Left ventricle myocardium inferior (tissue), 1 donor: ENCODE measurements around the gene C1QBP. TPM values are rescaled to one million over a fixed set of nuclear protein-coding genes. Genes with fewer than 3 reads are reported as not detected.
A peak's percentile ranks its signal among the peaks of the same experiment; 100 is the strongest.

Source experiments
- DNase-seq: peaks from one replicate; pipeline ENCODE4 v3.0.0-alpha.2; 2020
- H3K27ac ChIP-seq: fragments of 200-600 bp; replicated peaks from 2 replicates; pipeline ENCODE4 v1.8.0; 2021
- H3K27me3 ChIP-seq: fragments of 200-600 bp; 2 replicates; pipeline ENCODE4 v1.8.0; 2021; ENCODE audit warnings: low read depth
- H3K36me3 ChIP-seq: fragments of 200-600 bp; 2 replicates; pipeline ENCODE4 v1.8.0; 2021
- H3K4me1 ChIP-seq: fragments of 200-600 bp; 2 replicates; pipeline ENCODE4 v1.8.0; 2021
- H3K4me3 ChIP-seq: fragments of 200-600 bp; 2 replicates; pipeline ENCODE4 v1.8.0; 2021; ENCODE audit warnings: mild to moderate bottlenecking, moderate library complexity
- H3K9me3 ChIP-seq: fragments of 200-600 bp; replicated peaks from 2 replicates; pipeline ENCODE4 v1.8.0; 2021
- CTCF ChIP-seq: fragments of 200-600 bp; IDR thresholded peaks from 2 replicates; pipeline ENCODE4 v1.8.0; 2021; ENCODE audit warnings: antibody characterized with exemption, mild to moderate bottlenecking, borderline replicate concordance
- intact Hi-C: fragments of 100-400 bp; cut with micrococcal nuclease; formaldehyde crosslinking; loops from one replicate; pipeline ENCODE4 v1.11.0; 2022
- total RNA-seq: library from RNA; stranded (reverse); fragmentation: NEBNext Ultra II Directional; extraction: Animal tissue kit (Norgen Biotek cat#: 25700); gene quantifications from one replicate; pipeline ENCODE4 v1.2.1, GENCODE V29; 2021
- donor health status: DM: no; HTN: yes; CAD: no; lungs with severe emphysema.

C1QBP gene
- total RNA-seq, 1 donor from 2014 or later, result 124 TPM

- DNase-seq, result peak; percentile 90
- Histone ChIP-seq H3K27me3 (no peaks in the 10 kb centered on the region), H3K9me3 (no peaks in the 10 kb centered on the region), H3K4me3 (peak within 1 kb of the TSS; percentile 96), H3K4me1 (peaks cover 67% of the 10 kb centered on the region), H3K36me3 (peaks cover 64% of the 10 kb centered on the region), H3K27ac (peak within 1 kb of the TSS; percentile 90)
- TF ChIP-seq CTCF, result no peak
- intact Hi-C loops, result no loop called here
Measured at GRCh38 chr17:5419959-5420653, 18.8 kb downstream of the C1QBP start, which contains the start of gene RPAIN. RPAIN (plus strand) TSS chr17:5420182; CDS start chr17:5420211, 29 bp downstream.

- H3K36me3 ChIP-seq, result peaks cover 64% of the 10 kb centered on the region
- H3K27ac ChIP-seq, result peak within 1 kb of the TSS; percentile 90
- TF ChIP-seq CTCF, result no peak
- H3K27me3 ChIP-seq, result no peaks in the 10 kb centered on the region
- H3K4me3 ChIP-seq, result peak within 1 kb of the TSS; percentile 96
- H3K9me3 ChIP-seq, result no peaks in the 10 kb centered on the region
- peak; percentile 96 for DNase-seq
- peaks cover 67% of the 10 kb centered on the region for H3K4me1 ChIP-seq
- intact Hi-C loops, result no loop called here
Measured at GRCh38 chr17:5419356-5419958, 19.5 kb downstream of the C1QBP start, which contains the start of gene NUP88. NUP88 (minus strand) TSS chr17:5419662; CDS start chr17:5419650, 12 bp downstream.

- no peak for DNase-seq
- Histone ChIP-seq H3K9me3 (no peaks in the 10 kb centered on the region), H3K4me1 (peaks cover 67% of the 10 kb centered on the region), H3K27ac (peak overlapping the region; percentile 90), H3K27me3 (no peaks in the 10 kb centered on the region), H3K4me3 (peak overlapping the region; percentile 96), H3K36me3 (peaks cover 64% of the 10 kb centered on the region)
- TF ChIP-seq CTCF, result no peak
- intact Hi-C loops, result no loop called here
Measured at GRCh38 chr17:5418858-5419355, 20.0 kb downstream of the C1QBP start.

- TF ChIP-seq CTCF, result no peak
- no peaks in the 10 kb centered on the region for H3K27me3 ChIP-seq
- H3K4me3 ChIP-seq, result no peak overlapping the region
- intact Hi-C loops, result no loop called here
- no peak for DNase-seq
- no peaks in the 10 kb centered on the region for H3K9me3 ChIP-seq
- peaks cover 64% of the 10 kb centered on the region for H3K36me3 ChIP-seq
- H3K4me1 ChIP-seq, result peaks cover 55% of the 10 kb centered on the region
- H3K27ac ChIP-seq, result no peak overlapping the region
Measured at GRCh38 chr17:5416901-5417300, 22.1 kb downstream of the C1QBP start.

- H3K9me3 ChIP-seq, result no peaks in the 10 kb centered on the region
- peaks cover 85% of the 10 kb centered on the region for H3K36me3 ChIP-seq
- intact Hi-C loops, result no loop called here
- peaks cover 26% of the 10 kb centered on the region for H3K4me1 ChIP-seq
- H3K27me3 ChIP-seq, result no peaks in the 10 kb centered on the region
- H3K4me3 ChIP-seq, result no peak overlapping the region
- DNase-seq, result no peak
- no peak overlapping the region for H3K27ac ChIP-seq
- TF ChIP-seq CTCF, result no peak
Measured at GRCh38 chr17:5413682-5414081, 25.3 kb downstream of the C1QBP start.
